IMR-90 (cell line): ENCODE data around the gene ING5. TPM values are rescaled to one million over a fixed set of nuclear protein-coding genes. Genes with fewer than 3 reads are reported as not detected.

Experiments used
- ATAC-seq: fragments of 200-7000 bp; cut with Tn5 transposase; 2 replicates; pipeline ENCODE4 v1.9.1; 2020; ENCODE audit warnings: low read depth, mild to moderate bottlenecking, moderate library complexity
- BruUV-seq: library from RNA; stranded (reverse); fragments of 400-500 nt; replicated peaks from 2 replicates; lab custom pipeline; 2021; lab: Mats Ljungman, UMichigan
- CTCF ChIA-PET: fragments of 300-600 bp; formaldehyde crosslinking; extraction: SDS; loops from one replicate; lab custom pipeline; 2021; ENCODE audit warnings: antibody characterized with exemption; lab: Yijun Ruan, JAX
- POLR2A ChIA-PET: fragments of 300-600 bp; sonication (Branson Sonifier 250); formaldehyde crosslinking; loops from one replicate; lab custom pipeline; 2022; ENCODE audit warnings: antibody characterized with exemption; ENCODE audit not compliant: unreplicated experiment; lab: Charles Lee
- DNase-seq: peaks from one replicate; pipeline ENCODE4 v3.0.0; 2013
- H2AFZ ChIP-seq: replicated peaks from 2 replicates; pipeline ENCODE3; 2013; ENCODE audit warnings: low read length, mild to moderate bottlenecking; ENCODE audit not compliant: poor library complexity
- H2AK5ac ChIP-seq: 2 replicates; pipeline ENCODE4 v1.6.1; 2013; ENCODE audit warnings: low read depth, low read length, inconsistent platforms
- H2AK9ac ChIP-seq: replicated peaks from 2 replicates; pipeline ENCODE3; 2013; ENCODE audit warnings: mild to moderate bottlenecking, low read depth, low read length, moderate library complexity; ENCODE audit not compliant: poor library complexity
- H2BK120ac ChIP-seq: 2 replicates; pipeline ENCODE4 v1.6.1; 2013; ENCODE audit warnings: low read depth, low read length, inconsistent platforms
- H2BK15ac ChIP-seq: 3 replicates; pipeline ENCODE4 v1.6.1; 2013; ENCODE audit warnings: low read depth, low read length, inconsistent platforms
- H2BK20ac ChIP-seq: 2 replicates; pipeline ENCODE4 v1.6.1; 2013; ENCODE audit warnings: low read depth, mild to moderate bottlenecking, inconsistent platforms, low read length, moderate library complexity
- H2BK5ac ChIP-seq: 2 replicates; pipeline ENCODE4 v1.6.1; 2013; ENCODE audit warnings: mild to moderate bottlenecking, low read depth, low read length, inconsistent platforms; ENCODE audit not compliant: poor library complexity, severe bottlenecking
- H3K14ac ChIP-seq: replicated peaks from 2 replicates; pipeline ENCODE4 v1.6.1; 2013; ENCODE audit warnings: low read depth, low read length, inconsistent platforms
- H3K18ac ChIP-seq: 2 replicates; pipeline ENCODE4 v1.6.1; 2013; ENCODE audit warnings: low read depth, low read length, control low read depth
- H3K23ac ChIP-seq: 2 replicates; pipeline ENCODE4 v1.6.1; 2013; ENCODE audit warnings: low read depth, low read length, inconsistent platforms
- H3K27ac ChIP-seq: 2 replicates; pipeline ENCODE4 v1.5.1; 2013; ENCODE audit warnings: mild to moderate bottlenecking, control low read depth, low read length; ENCODE audit not compliant: insufficient read depth
- H3K27me3 ChIP-seq: 2 replicates; pipeline ENCODE4 v1.6.1; 2013; ENCODE audit warnings: low read length; ENCODE audit not compliant: control insufficient read depth, insufficient read depth
- H3K36me3 ChIP-seq: 2 replicates; pipeline ENCODE4 v1.6.1; 2013; ENCODE audit warnings: low read length, mixed read lengths; ENCODE audit not compliant: control insufficient read depth, insufficient read depth
- H3K4ac ChIP-seq: 2 replicates; pipeline ENCODE4 v1.6.1; 2013; ENCODE audit warnings: low read depth, low read length, inconsistent platforms
- H3K4me1 ChIP-seq: 2 replicates; pipeline ENCODE4 v1.6.1; 2013; ENCODE audit warnings: low read length, mixed read lengths; ENCODE audit not compliant: control insufficient read depth, insufficient read depth
- H3K4me2 ChIP-seq: 2 replicates; pipeline ENCODE4 v1.6.1; 2013; ENCODE audit warnings: low read depth, mild to moderate bottlenecking, control low read depth, low read length, moderate library complexity
- H3K4me3 ChIP-seq: 2 replicates; pipeline ENCODE4 v1.5.1; 2013; ENCODE audit warnings: low read depth, mild to moderate bottlenecking, control low read depth, low read length, moderate library complexity; ENCODE audit not compliant: insufficient read depth
- H3K56ac ChIP-seq: 2 replicates; pipeline ENCODE4 v1.6.1; 2013; ENCODE audit warnings: low read length, inconsistent platforms; ENCODE audit not compliant: insufficient read depth; ENCODE audit errors: extremely low read depth
- H3K79me1 ChIP-seq, 2 experiments: 2 replicates each; pipeline ENCODE4 v1.6.1; 2013; ENCODE audit warnings: low read length in 2 of 2, inconsistent platforms in 1 of 2, low read depth in 1 of 2
- H3K9ac ChIP-seq: 2 replicates; pipeline ENCODE4 v1.6.1; 2013; ENCODE audit warnings: low read depth, low read length, control low read depth
- H3K9me1 ChIP-seq: 2 replicates; pipeline ENCODE4 v1.6.1; 2013; ENCODE audit warnings: low read length, inconsistent platforms; ENCODE audit not compliant: insufficient read depth
- H3K9me3 ChIP-seq: 2 replicates; pipeline ENCODE4 v1.6.1; 2013; ENCODE audit warnings: low read length; ENCODE audit not compliant: control insufficient read depth, insufficient read depth
- H4K20me1 ChIP-seq: 2 replicates; pipeline ENCODE4 v1.6.1; 2013; ENCODE audit warnings: low read length, inconsistent platforms; ENCODE audit not compliant: insufficient read depth
- H4K5ac ChIP-seq: 2 replicates; pipeline ENCODE4 v1.6.1; 2013; ENCODE audit warnings: mild to moderate bottlenecking, low read depth, low read length, control low read depth
- H4K8ac ChIP-seq, 2 experiments: 2 replicates each; pipeline ENCODE4 v1.6.1; 2013; ENCODE audit warnings: low read depth in 2 of 2, low read length in 2 of 2, control low read depth in 1 of 2, inconsistent platforms in 1 of 2
- H4K91ac ChIP-seq: 2 replicates; pipeline ENCODE4 v1.6.1; 2013; ENCODE audit warnings: low read depth, low read length, inconsistent platforms; ENCODE audit not compliant: insufficient read depth
- BHLHE40 ChIP-seq: fragments of 150-350 bp; IDR thresholded peaks from 2 replicates; pipeline ENCODE4 v1.6.1; 2016; ENCODE audit warnings: mild to moderate bottlenecking, low read depth, low read length
- CEBPB ChIP-seq: IDR thresholded peaks from 2 replicates; pipeline ENCODE4 v1.6.1; 2012; ENCODE audit warnings: low read depth, low read length, improper control_type of control experiment
- CHD1 ChIP-seq: IDR thresholded peaks from 2 replicates; pipeline ENCODE4 v1.6.1; 2012; ENCODE audit warnings: low read depth, low read length, improper control_type of control experiment
- POLR2A ChIP-seq: IDR thresholded peaks from 2 replicates; pipeline ENCODE4 v1.6.1; 2012; ENCODE audit warnings: mild to moderate bottlenecking, low read depth, low read length
- RFX5 ChIP-seq: IDR thresholded peaks from 2 replicates; pipeline ENCODE4 v1.8.0; 2012; ENCODE audit warnings: low read depth, mild to moderate bottlenecking, low read length, moderate library complexity
- SMC3 ChIP-seq: fragments of 150-350 bp; IDR thresholded peaks from 2 replicates; pipeline ENCODE4 v1.6.1; 2016; ENCODE audit warnings: low read depth, mild to moderate bottlenecking, antibody characterized with exemption, low read length, moderate library complexity
- WGBS, 2 experiments: methylation state at CpG; one replicate each; pipeline versions ENCODE4 v1.1.5 to v1.1.7; 2013; ENCODE audit warnings: missing lambda C conversion rate in 2 of 2; ENCODE audit not compliant: insufficient read length in 1 of 2; ENCODE audit errors: extremely low coverage in 2 of 2; 5-methylcytosine and 5-hydroxymethylcytosine counted together
- dilution Hi-C: fragments of 300-500 bp; cut with HindIII; formaldehyde crosslinking; loops from one replicate; pipeline ENCODE4 v1.14.3; 2018; ENCODE audit warnings: low sequenced_read_pairs; ENCODE audit not compliant: unreplicated experiment
- in situ Hi-C: fragments of 300-500 bp; cut with MboI; formaldehyde crosslinking; loops from 3 replicates; pipeline ENCODE4 v1.14.3; 2019; ENCODE audit warnings: low sequenced_read_pairs, inconsistent platforms, mixed read lengths
- intact Hi-C: fragments of 100-400 bp; cut with micrococcal nuclease; formaldehyde crosslinking; loops from 2 replicates; pipeline ENCODE4 v1.10.0; 2022
- polyA plus RNA-seq, 3 experiments: library from polyadenylated mRNA; depleted of rRNA; stranded (reverse); fragments of >200 nt; gene quantifications; 2 replicates each; pipeline ENCODE4 v1.2.3, GENCODE V29; 2012; ENCODE audit warnings: low replicate concordance in 1 of 3
- total RNA-seq: library from RNA; depleted of rRNA; stranded (reverse); fragments of >200 nt; gene quantifications from 2 replicates; pipeline ENCODE4 v1.2.3, GENCODE V29; 2012

The ING5 gene
- total and polyA plus RNA-seq, 2 of the 4 experiments (the other 2 are of a cell fraction), result 36.1 to 38.9 TPM

DNA sequence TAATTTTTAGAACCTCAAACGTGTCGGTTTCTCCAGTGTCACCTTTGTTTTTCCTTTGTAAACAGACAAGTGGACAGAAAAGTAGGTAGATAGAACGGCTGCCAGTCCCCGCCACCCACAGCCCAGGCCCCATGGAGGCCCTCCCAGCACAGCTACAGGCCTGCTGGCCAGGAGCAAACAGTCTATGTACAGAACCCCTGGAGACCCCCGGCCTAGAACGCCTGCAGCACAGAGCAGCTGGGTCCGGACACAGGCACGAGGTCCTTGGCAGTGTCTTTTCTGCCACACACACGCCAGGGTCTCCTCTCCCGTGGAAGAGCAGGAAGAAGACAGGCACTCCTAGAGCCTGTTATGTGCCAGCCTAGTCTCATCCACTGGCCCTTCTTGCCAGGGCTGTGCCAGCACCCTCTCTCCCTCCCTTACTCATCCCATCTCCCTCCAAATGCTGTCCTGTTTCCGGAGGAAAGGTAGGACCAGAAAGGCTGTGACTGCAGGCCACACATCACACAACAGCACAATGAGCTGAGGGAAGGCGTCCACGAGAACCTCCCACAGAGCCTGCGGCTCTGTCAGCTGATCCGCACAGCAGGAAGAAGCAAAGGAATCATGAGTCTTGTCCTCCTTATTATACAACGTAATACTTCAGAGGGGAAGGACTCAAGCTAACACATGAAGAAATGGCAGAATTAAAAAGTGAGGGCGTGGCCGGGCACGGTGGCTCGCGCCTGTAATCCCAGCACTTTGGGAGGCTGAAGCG, 22.9 kb upstream of the ING5 start:
- H4K20me1 ChIP-seq, result peaks cover 18% of the 10 kb centered on the region; the same call in 1 of the 2 replicates
- intact Hi-C loops, result no loop called here
- TF ChIP-seq SMC3 (no peak), RFX5 (no peak), CEBPB (no peak), POLR2A (no peak), BHLHE40 (no peak), CHD1 (no peak)
- no peaks in the 10 kb centered on the region for H3K27me3 ChIP-seq
- H2BK15ac ChIP-seq, result no peak overlapping the region
- dilution Hi-C loops, result no loop called here
- H3K18ac ChIP-seq, result no peak overlapping the region
- H3K79me1 ChIP-seq, result peaks cover 14 to 47% of the 10 kb centered on the region in 2 experiments
- peaks cover 11% of the 10 kb centered on the region for H3K4me1 ChIP-seq
- no peak overlapping the region for H2BK5ac ChIP-seq
- H4K5ac ChIP-seq, result no peak overlapping the region
- DNase-seq (no peak), ATAC-seq (no peak)
- H3K56ac ChIP-seq, result no peak overlapping the region
- H2BK20ac ChIP-seq, result no peak overlapping the region
- in situ Hi-C loops, result no loop called here
- no TSS peak for BruUV-seq
- CTCF ChIA-PET, result interaction anchor here (2.1 kb wide), 1 partner anchor 14 kb away, joined by 7 read pairs; no protein-coding TSS in a partner anchor
- no peak overlapping the region for H3K4me3 ChIP-seq
- H2AK9ac ChIP-seq, result no peak overlapping the region
- 100% methylated on average over 6 of the region's 22 CpGs; no CpG with 5 or more reads in 1 of the 2 experiments for WGBS, 2 experiments
- H3K23ac ChIP-seq, result no peak overlapping the region
- H3K4me2 ChIP-seq, result no peak overlapping the region
- no peak overlapping the region for H3K27ac ChIP-seq
- POLR2A ChIA-PET, result no interaction called here
- H4K8ac ChIP-seq, result no peak overlapping the region
- no peak overlapping the region for H3K4ac ChIP-seq
- H3K9ac ChIP-seq, result no peak overlapping the region
- no peak overlapping the region for H2BK120ac ChIP-seq
- H3K9me1 ChIP-seq, result 0 out of 2 replicates have a peak, but pooled peaks cover 3% of the 10 kb centered on the region
- H2AFZ ChIP-seq, result no peak overlapping the region
- no peak overlapping the region for H4K91ac ChIP-seq
- H3K14ac ChIP-seq, result no peak overlapping the region
- H2AK5ac ChIP-seq, result no peak overlapping the region
- H3K9me3 ChIP-seq, result no peaks in the 10 kb centered on the region
- H3K36me3 ChIP-seq, result peaks cover 43% of the 10 kb centered on the region
